ENCODE data around the gene CLSTN1. TPM values are rescaled to one million over a fixed set of nuclear protein-coding genes. Genes with fewer than 3 reads are reported as not detected.
"Not testable (repeated sequence)": the region's sequence is repeated elsewhere in the genome, so short reads cannot be mapped to it uniquely, and the experiment has no call there.

The CLSTN1 gene
- total and polyA plus RNA-seq, 11 donors, result 37.6 to 79.4 (median 61.2) TPM

DNA sequence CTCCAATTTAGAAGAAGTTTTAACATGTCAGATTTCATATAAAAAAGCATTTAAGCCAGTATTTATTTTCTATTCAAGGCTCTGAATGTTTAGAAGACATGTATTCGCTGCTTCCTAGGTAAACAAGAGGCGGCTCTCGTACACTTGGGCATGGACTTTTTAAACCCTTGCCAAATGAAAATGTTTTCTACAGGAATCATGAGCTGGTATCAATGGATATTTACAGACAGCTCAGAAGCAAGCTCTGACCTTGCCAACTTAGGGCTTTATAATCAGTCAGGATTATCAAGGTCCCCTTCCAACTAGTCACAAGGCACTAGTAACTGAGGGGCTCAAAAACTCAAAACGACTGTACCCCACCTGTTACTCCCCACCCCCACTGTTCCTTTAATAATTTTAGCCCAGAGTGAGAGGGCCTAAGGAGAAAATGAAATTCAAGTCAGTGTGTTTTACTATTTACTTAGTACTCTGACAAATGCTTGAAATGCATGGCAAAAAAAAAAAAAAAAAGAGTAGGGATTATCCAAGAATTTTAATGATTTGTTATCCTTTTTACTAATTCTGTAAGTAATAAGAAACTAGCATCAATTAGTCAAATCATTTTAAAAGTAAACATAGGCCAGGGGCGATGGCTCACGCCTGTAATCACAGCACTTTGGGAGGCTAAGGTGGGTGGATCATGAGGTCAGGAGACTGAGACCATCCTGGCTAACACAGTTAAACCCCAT lies 12.4 kb downstream of the CLSTN1 start:
- no peak for ATAC-seq
- 63 to 69% (median 68%) methylated on average over 6 of the region's 6 CpGs for WGBS, 4 donors
- no peaks in the 10 kb centered on the region for H3K9me3 ChIP-seq
- no peak for TF ChIP-seq POLR2A (IDR thresholded peaks at IDR 0.05)
- TF ChIP-seq, protein P1, sequence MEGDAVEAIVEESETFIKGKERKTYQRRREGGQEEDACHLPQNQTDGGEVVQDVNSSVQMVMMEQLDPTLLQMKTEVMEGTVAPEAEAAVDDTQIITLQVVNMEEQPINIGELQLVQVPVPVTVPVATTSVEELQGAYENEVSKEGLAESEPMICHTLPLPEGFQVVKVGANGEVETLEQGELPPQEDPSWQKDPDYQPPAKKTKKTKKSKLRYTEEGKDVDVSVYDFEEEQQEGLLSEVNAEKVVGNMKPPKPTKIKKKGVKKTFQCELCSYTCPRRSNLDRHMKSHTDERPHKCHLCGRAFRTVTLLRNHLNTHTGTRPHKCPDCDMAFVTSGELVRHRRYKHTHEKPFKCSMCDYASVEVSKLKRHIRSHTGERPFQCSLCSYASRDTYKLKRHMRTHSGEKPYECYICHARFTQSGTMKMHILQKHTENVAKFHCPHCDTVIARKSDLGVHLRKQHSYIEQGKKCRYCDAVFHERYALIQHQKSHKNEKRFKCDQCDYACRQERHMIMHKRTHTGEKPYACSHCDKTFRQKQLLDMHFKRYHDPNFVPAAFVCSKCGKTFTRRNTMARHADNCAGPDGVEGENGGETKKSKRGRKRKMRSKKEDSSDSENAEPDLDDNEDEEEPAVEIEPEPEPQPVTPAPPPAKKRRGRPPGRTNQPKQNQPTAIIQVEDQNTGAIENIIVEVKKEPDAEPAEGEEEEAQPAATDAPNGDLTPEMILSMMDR (IDR thresholded peaks at IDR 0.05), result no peak
- H3K27me3 ChIP-seq, result no peaks in the 10 kb centered on the region
- peaks cover 0 to 42% (median 23%) of the 10 kb centered on the region in 12 donors for H3K4me1 ChIP-seq
- intact Hi-C loops (cut with DNase I), result no loop called here
- H3K36me3 ChIP-seq, result no peaks in the 10 kb centered on the region
- DNase-seq, result no peak
- no peak overlapping the region for H3K27ac ChIP-seq
- no peak overlapping the region for H3K4me3 ChIP-seq

DNA sequence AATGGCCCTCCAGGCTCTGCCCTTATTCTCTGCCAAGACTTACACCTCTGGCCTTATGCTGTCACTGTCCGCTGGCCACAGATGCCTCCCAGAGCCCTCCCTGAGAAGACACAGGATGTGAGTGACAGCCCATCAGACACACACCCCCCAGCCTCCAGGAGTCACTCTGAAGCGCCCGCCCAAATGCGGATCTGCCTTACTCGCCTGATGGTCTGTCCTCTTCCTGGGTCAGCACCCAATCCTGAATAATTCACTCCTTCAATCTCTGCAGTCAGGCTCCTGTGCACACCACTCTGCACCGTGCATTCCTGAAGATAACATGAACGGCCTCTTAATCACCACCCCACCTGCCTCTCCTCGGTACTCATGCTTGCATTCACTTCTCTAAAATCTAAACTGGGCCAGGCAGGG lies 14.7 kb downstream of the CLSTN1 start:
- DNase-seq (no peak), ATAC-seq (peak in 2 of 4 donors; percentile 24 to 51)
- intact Hi-C loops (cut with DNase I), result no loop called here
- peaks cover 0 to 43% (median 27%) of the 10 kb centered on the region in 12 donors for H3K4me1 ChIP-seq
- H3K36me3 ChIP-seq, result no peaks in the 10 kb centered on the region
- no peaks in the 10 kb centered on the region for H3K27me3 ChIP-seq
- 58 to 61% (median 60%) methylated on average over 8 of the region's 8 CpGs for WGBS, 4 donors
- no peaks in the 10 kb centered on the region for H3K9me3 ChIP-seq
- TF ChIP-seq, protein P1 (IDR thresholded peaks at IDR 0.05), result no peak
- no peak for TF ChIP-seq POLR2A (IDR thresholded peaks at IDR 0.05)
- no peak overlapping the region for H3K27ac ChIP-seq
- H3K4me3 ChIP-seq, result no peak overlapping the region

DNA sequence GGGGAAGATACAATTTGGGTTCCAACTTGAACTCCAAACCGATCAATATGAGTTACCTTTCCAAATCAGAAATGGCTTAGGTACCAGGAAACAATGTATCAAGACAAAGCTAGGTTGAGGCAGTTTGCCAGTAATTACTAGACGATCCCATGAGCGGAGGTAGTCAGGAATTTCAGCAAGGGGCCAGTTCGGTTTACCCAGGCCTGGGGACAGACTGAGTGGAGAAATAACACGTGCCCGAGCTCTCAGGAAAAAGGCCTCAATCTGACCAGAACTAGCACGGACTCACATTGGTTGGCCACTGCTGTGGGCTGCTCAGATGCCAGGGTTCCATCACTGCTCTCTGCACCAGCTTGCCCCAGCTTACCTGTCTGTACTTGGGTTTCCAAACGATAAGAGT lies 15.3 kb downstream of the CLSTN1 start:
- DNase-seq, result no peak
- 80 to 84% (median 83%) methylated on average over 7 to 8 of the region's 8 CpGs for WGBS, 4 donors
- H3K27me3 ChIP-seq, result no peaks in the 10 kb centered on the region
- peak in 1 of 4 donors; percentile 13 for ATAC-seq
- intact Hi-C loops (cut with DNase I), result no loop called here
- H3K27ac ChIP-seq, result no peak overlapping the region
- no peaks in the 10 kb centered on the region for H3K9me3 ChIP-seq
- no peak overlapping the region for H3K4me3 ChIP-seq
- no peaks in the 10 kb centered on the region for H3K36me3 ChIP-seq
- H3K4me1 ChIP-seq, result peaks cover 0 to 43% (median 27%) of the 10 kb centered on the region in 12 donors
- TF ChIP-seq, protein P1 (IDR thresholded peaks at IDR 0.05), result no peak
- no peak for TF ChIP-seq POLR2A (IDR thresholded peaks at IDR 0.05)

DNA sequence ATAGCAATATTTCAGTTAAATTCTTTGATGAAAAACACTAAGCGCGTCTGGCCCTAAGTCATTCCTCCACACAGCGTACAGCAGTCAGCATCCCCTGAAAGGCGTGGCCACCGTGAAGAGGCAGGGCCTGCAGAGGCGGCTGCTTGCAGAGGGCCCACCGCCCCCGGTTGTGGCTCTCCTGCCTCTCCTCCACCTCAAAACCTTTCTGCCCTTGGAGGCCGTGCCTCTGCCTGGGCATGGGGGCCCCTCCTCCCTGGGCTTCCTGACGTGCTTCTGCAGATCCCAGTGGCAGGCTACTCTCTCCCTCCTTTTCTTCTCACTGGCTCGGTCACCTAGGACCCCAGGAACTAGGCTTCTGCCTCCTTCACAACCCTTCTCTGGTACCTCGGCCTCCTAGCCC lies 16.2 kb downstream of the CLSTN1 start:
- DNase-seq, result no peak
- TF ChIP-seq POLR2A (IDR thresholded peaks at IDR 0.05), result no peak
- TF ChIP-seq, protein P1 (IDR thresholded peaks at IDR 0.05), result no peak
- no peaks in the 10 kb centered on the region for H3K27me3 ChIP-seq
- peaks cover 0 to 43% (median 27%) of the 10 kb centered on the region in 12 donors for H3K4me1 ChIP-seq
- H3K36me3 ChIP-seq, result no peaks in the 10 kb centered on the region
- H3K9me3 ChIP-seq, result no peaks in the 10 kb centered on the region
- intact Hi-C loops (cut with DNase I), result no loop called here
- H3K27ac ChIP-seq, result no peak overlapping the region
- 75 to 80% (median 77%) methylated on average over 12 of the region's 12 CpGs for WGBS, 4 donors
- no peak for ATAC-seq
- H3K4me3 ChIP-seq, result no peak overlapping the region

DNA sequence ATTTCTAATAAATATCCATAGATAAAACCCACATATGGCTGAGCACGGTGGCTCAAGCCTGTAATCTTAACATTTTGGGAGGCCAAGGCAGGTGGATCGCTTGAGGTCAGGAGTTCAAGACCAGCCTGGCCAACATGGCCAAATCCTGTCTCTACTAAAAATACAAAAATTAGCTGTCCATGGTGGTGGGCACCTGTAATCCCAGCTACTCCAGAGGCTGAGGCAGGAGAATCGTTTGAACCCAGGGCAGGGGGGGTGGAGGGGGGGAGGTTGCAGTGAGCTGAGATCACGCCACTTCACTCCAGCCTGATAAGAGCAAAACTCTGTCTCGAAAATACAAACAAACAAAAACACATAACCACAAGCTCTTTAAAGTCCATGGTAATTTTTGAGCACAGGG lies 17.8 kb downstream of the CLSTN1 start:
- H3K27me3 ChIP-seq; H3K4me3 ChIP-seq; intact Hi-C loops (cut with DNase I); ATAC-seq; DNase-seq; H3K9me3 ChIP-seq; H3K27ac ChIP-seq; H3K36me3 ChIP-seq: not testable (repeated sequence)
- peaks cover 0 to 32% (median 19%) of the 10 kb centered on the region in 12 donors for H3K4me1 ChIP-seq
- 76 to 81% (median 78%) methylated on average over 5 of the region's 5 CpGs for WGBS, 4 donors
